HG02852 (cell line): ENCODE data around the gene ASXL2.
A peak's percentile ranks its signal among the peaks of the same experiment; 100 is the strongest.
"Not testable (repeated sequence)": the region's sequence is repeated elsewhere in the genome, so short reads cannot be mapped to it uniquely, and the experiment has no call there.

Experiments used
- ATAC-seq: cut with Tn5 transposase; IDR thresholded peaks from one replicate; pipeline ENCODE4 v1.9.1; 2021; ENCODE audit warnings: mild to moderate bottlenecking, moderate library complexity; ENCODE audit not compliant: unreplicated experiment

The ASXL2 gene

DNA sequence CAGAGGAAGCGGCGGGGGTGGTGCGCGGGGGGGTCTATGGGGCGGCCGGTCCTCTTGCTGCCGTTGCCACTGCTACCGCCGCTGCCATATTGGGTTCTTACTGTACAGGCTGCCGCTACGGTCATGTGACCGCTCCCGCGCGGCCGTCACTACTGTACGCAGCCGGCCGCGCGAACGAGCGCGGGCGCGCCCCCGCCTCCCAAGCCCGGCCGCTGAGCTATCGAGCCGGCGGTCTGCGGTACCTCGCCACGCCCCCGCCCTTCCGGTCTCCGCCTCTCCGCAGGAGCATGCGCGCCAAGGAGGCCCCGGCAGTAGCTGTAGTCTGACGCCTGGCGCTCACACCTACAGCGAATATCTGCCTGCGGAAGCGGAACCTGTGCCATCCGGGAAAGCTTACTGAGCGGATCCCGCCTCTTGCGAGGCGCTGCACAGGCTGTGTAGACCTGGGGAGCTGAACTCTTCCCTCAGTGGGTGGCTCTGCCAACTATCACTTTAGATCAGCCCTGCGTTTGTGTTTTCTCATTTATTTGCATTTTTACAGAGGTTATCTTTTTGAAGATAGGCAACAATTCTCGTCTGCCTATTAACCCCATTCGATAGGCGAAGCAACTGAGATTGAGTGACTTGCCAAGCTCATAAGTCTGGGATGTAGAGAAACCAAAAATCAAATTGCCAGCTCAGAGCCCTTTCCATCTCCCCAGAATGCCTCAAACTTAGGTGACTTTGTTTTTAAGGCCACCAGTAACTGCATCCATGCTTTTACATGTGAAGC is at the start of gene ASXL2:
ASXL2 (minus strand) TSS at position 127 of the 772 bp plus-strand sequence. CDS start 265 bp downstream, outside the sequence.
- ATAC-seq: peak; percentile 89

DNA sequence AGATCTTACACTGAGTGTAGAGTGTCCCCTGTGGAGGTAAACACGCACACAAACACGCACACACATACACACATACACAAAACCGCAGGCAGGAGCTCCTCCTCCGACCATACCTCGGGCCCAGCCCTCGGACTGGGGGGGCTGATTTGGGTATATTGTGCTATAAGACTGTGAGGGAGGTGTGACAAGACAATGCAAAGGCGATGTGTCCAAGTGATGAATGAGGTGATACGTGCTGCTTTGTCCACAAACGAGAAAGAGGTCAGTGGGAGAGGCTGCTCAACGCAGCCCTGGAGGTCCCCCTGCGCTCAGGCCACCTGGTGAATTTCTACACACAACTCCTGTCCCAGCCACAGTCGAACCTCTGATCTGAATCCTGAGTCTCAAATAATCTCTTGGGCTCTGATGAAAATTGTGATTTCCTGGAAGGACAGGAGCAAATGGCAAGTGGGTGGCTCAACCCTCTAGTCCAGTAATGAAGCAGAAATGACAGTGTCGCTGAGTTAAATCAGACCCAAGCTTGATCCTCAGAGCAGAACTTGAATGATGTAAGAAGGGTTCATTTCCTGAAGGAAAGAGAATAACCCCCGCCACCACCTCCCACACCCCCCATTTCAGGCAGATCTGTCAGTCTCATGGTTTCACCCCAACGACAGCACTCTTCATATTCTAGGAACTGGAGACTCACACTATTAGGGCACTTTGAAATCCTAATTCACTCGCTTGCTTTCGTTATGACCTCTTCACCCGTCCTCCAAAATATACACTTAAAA is 48.9 kb upstream of the ASXL2 start:
- no peak for ATAC-seq

GRCh38 chr2:25922501-25922900 is 44.2 kb upstream of the ASXL2 start:
- no peak for ATAC-seq

GRCh38 chr2:25920786-25921415 is 42.6 kb upstream of the ASXL2 start:
- ATAC-seq: no peak

- no peak for ATAC-seq
These were observed 42.0 kb upstream of the ASXL2 start for GRCh38 chr2:25920336-25920735.

GRCh38 chr2:25917832-25918231 is 39.5 kb upstream of the ASXL2 start:
- ATAC-seq: no peak

DNA sequence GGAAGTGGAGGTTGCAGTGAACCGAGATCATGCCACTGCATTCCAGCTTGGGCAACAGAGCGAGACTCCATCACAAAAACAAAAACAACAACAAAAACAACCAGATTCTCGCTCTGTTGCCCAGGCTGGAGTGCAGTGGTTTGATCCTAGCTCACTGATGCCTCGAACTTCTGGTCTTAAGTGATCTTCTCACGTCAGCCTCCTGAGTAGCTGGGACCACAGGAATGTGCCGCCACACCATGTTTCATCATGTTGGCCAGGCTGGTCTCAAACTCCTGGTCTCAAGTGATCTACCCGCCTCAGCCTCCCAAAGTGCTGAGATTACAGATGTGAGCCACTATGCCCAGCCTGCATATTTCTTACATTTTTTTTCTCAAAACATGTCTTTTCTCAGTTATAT is 39.1 kb upstream of the ASXL2 start:
- ATAC-seq: not testable (repeated sequence)

GRCh38 chr2:25915944-25916772 is 37.9 kb upstream of the ASXL2 start:
- ATAC-seq: not testable (repeated sequence)

DNA sequence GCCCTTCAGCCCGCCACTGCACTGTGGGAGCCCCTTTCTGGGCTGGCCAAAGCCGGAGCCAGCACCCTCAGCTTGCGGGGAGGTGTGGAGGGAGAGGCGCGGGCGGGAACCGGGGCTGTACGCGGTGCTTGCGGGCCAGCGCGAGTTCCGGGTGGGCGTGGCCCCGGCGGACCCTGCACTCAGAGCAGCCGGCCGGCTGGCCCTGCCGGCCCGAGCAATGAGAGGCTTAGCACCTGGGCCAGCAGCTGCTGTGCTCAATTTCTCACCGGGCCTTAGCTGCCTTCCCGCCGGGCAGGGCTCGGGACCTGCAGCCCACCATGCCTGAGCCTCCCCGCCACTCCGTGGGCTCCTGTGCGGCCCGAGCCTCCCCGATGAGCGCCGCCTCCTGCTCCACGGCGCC is 37.1 kb upstream of the ASXL2 start:
- not testable (repeated sequence) for ATAC-seq

DNA sequence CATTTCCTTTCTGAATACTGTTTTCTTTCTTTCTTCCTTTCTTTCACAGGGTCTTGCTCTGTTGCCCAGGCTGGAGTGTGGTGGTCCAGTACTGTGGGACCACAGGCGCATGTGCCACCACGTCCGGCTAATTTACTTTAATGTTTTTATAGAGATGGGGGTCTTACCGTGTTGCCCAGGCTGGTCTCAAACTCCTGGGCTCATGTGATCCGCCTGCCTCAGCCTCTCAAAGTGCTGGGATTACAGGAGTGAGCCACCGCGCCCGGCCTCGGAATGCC is 35.3 kb upstream of the ASXL2 start:
- not testable (repeated sequence) for ATAC-seq

- no peak for ATAC-seq
These were observed 34.8 kb upstream of the ASXL2 start for GRCh38 chr2:25912851-25913695.

GRCh38 chr2:25909574-25909973 is 31.3 kb upstream of the ASXL2 start:
- ATAC-seq: not testable (repeated sequence)

DNA sequence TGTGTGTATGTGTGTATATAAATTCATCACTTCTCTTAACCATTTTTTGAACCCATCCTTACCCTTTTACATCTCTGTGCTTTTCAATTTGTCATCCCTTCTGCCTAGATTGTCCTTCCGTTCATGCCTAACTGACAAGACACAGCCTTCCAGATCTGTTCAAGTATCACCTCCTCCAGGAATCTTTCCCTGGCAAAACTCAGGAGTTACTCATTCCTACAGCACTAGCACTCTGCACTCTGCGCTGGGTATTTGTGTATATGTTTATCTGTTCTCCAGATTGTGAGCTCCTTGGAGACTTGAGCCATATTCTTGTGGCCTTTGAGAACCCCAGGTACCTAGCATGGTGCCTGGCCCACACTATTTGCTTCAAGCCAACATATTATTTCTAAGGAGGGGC is 26.8 kb upstream of the ASXL2 start:
- no peak for ATAC-seq

DNA sequence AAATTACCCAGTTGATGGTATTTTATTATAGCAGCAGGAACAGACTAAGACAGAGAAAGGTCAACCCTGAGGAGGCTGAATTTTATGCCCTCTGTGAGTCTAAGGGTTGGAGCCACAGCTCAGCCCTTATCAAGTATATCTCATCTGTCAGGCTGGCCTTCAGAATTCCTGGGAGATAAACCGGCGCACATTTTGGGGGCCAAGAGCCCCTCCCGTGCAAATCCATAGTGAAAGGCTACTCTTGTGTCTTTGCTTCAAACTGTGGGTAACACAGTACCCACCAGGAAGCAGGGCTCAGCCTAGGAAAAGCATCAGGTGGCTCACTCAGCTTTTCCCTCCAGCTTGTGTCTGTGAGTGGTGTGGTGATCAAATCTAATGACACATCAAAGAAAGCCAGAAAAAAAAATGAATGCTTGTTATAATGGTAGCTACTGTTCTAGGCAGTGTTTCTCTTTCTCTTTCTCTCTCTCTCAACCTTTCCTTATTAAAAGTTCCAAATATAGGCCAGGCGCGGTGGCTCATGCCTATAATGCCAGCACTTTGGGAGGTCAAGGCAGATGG is 25.0 kb upstream of the ASXL2 start:
- no peak for ATAC-seq

- ATAC-seq: no peak
These were observed 21.2 kb upstream of the ASXL2 start for GRCh38 chr2:25899404-25899970.

- no peak for ATAC-seq
These were observed 19.2 kb upstream of the ASXL2 start for GRCh38 chr2:25897506-25897905.

DNA sequence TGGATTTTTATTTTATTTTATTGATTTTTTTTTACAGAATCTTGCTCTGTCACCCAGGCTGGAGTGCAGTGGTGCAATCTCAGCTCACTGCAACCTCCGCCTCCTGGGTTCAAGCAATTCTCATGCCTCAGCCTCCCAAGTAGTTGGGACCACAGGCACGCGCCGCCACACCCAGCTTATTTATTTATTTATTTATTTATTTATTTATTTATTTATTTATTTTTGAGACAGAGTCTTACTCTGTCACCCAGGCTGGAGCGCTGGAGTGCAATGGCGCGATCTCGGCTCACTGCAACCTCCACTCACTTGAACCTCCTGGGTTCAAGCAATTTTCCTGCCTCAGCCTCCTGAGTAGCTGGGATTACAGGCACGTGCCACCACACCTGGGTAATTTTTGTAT is 18.0 kb upstream of the ASXL2 start:
- ATAC-seq: not testable (repeated sequence)

DNA sequence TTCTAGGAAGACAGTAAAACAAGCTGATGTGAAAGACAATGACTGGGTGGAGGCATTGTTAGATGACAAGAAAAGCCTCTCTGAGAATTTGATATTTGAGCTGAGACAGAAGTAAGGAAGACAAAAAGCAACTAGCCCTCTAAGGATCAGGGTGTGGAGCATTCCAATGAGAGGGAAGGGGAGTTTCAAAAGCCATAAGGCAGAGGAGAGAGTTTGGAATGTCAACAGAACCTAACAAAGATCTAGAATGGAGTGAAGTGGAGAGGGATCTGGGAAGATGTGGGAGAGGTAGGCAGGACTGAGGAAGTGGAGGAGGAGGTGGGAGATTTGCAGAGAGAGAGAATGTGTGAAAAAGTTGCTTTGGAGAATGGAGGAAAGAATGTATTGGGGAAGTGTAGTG is 17.3 kb upstream of the ASXL2 start:
- no peak for ATAC-seq

- ATAC-seq: no peak
These were observed 16.7 kb upstream of the ASXL2 start for GRCh38 chr2:25895018-25895417.
